Liver (tissue), 9 donors: ENCODE measurements around the gene KAT7. TPM values are rescaled to one million over a fixed set of nuclear protein-coding genes. Genes with fewer than 3 reads are reported as not detected.
A peak's percentile ranks its signal among the peaks of the same experiment; 100 is the strongest.

Experiments
- DNase-seq: peaks from one replicate; pipeline ENCODE4 v3.0.0-alpha.2; 2017; ENCODE audit warnings: low spot score
- H3K27ac ChIP-seq, 2 donors: one replicate each; pipeline ENCODE4 v1.7.0; 2013; ENCODE audit warnings: inconsistent platforms in 2 of 2, low read length in 2 of 2, control low read depth in 1 of 2, low read depth in 1 of 2, mild to moderate bottlenecking in 1 of 2
- H3K27me3 ChIP-seq, 4 donors: one replicate each; pipeline versions ENCODE4 v1.6.1 to v1.7.0; 2013; ENCODE audit warnings: low read length in 3 of 4, inconsistent platforms in 1 of 4, mild to moderate bottlenecking in 1 of 4, moderate library complexity in 1 of 4; ENCODE audit not compliant: control insufficient read depth in 4 of 4, insufficient read depth in 4 of 4
- H3K36me3 ChIP-seq, 4 donors: one replicate each; pipeline versions ENCODE4 v1.6.1 to v1.7.0; 2013; ENCODE audit warnings: low read length in 3 of 4, mild to moderate bottlenecking in 3 of 4, low read depth in 1 of 4, moderate library complexity in 1 of 4; ENCODE audit not compliant: control insufficient read depth in 4 of 4, insufficient read depth in 3 of 4
- H3K4me1 ChIP-seq, 4 donors: one replicate each; pipeline versions ENCODE4 v1.6.1 to v1.7.0; 2013; ENCODE audit warnings: low read length in 3 of 4, mild to moderate bottlenecking in 3 of 4, moderate library complexity in 1 of 4; ENCODE audit not compliant: control insufficient read depth in 4 of 4, insufficient read depth in 4 of 4
- H3K4me3 ChIP-seq, 3 donors: one replicate each; pipeline versions ENCODE4 v1.6.1 to v1.7.0; 2013; ENCODE audit warnings: low read length in 3 of 3, control low read depth in 1 of 3, low read depth in 1 of 3, mild to moderate bottlenecking in 1 of 3
- H3K9ac ChIP-seq, 2 donors: one replicate each; pipeline ENCODE4 v1.7.0; 2013; ENCODE audit warnings: low read length in 2 of 2, mild to moderate bottlenecking in 2 of 2, moderate library complexity in 2 of 2, control low read depth in 1 of 2, low read depth in 1 of 2
- H3K9me3 ChIP-seq, 4 donors: one replicate each; pipeline versions ENCODE4 v1.6.1 to v1.7.0; 2013; ENCODE audit warnings: low read length in 3 of 4; ENCODE audit not compliant: control insufficient read depth in 4 of 4
- EGR1 ChIP-seq, 2 donors: IDR thresholded peaks; 2 replicates each; pipeline ENCODE4 v1.6.1; 2016 to 2018; ENCODE audit warnings: antibody characterized with exemption in 2 of 2, low read depth in 2 of 2
- FOXA1 ChIP-seq: IDR thresholded peaks from 2 replicates; pipeline ENCODE4 v1.6.1; 2016; ENCODE audit warnings: antibody characterized with exemption
- FOXA2 ChIP-seq: IDR thresholded peaks from 2 replicates; pipeline ENCODE4 v1.6.1; 2016; ENCODE audit warnings: antibody characterized with exemption
- GABPA ChIP-seq, 2 donors: IDR thresholded peaks in 1 of 2; conservative IDR thresholded peaks in 1 of 2; 2 replicates each; pipeline ENCODE4 v1.6.1; 2016; ENCODE audit warnings: antibody characterized with exemption in 2 of 2, mild to moderate bottlenecking in 1 of 2, moderate library complexity in 1 of 2
- HNF4A ChIP-seq, 2 donors: conservative IDR thresholded peaks; 2 replicates each; pipeline ENCODE4 v1.6.1; 2016; ENCODE audit warnings: antibody characterized with exemption in 2 of 2, mild to moderate bottlenecking in 2 of 2
- HNF4G ChIP-seq: IDR thresholded peaks from 2 replicates; pipeline ENCODE4 v1.6.1; 2016; ENCODE audit warnings: antibody characterized with exemption
- JUND ChIP-seq, 2 donors: IDR thresholded peaks; 2 replicates each; pipeline ENCODE4 v1.6.1; 2016; ENCODE audit warnings: antibody characterized with exemption in 2 of 2
- NR2F2 ChIP-seq: IDR thresholded peaks from 2 replicates; pipeline ENCODE4 v1.6.1; 2016; ENCODE audit warnings: antibody characterized with exemption
- RAD21 ChIP-seq, 2 donors: IDR thresholded peaks; 2 replicates each; pipeline ENCODE4 v1.6.1; 2016; ENCODE audit warnings: antibody characterized with exemption in 2 of 2, mild to moderate bottlenecking in 2 of 2
- RXRA ChIP-seq, 2 donors: IDR thresholded peaks; 2 replicates each; pipeline ENCODE4 v1.6.1; 2017 to 2018; ENCODE audit warnings: antibody characterized with exemption in 2 of 2, mild to moderate bottlenecking in 1 of 2
- SP1 ChIP-seq: IDR thresholded peaks from 2 replicates; pipeline ENCODE4 v1.6.1; 2018; ENCODE audit warnings: antibody characterized with exemption, mild to moderate bottlenecking
- TAF1 ChIP-seq: conservative IDR thresholded peaks from 2 replicates; pipeline ENCODE4 v1.6.1; 2016; ENCODE audit warnings: antibody characterized with exemption, mild to moderate bottlenecking
- YY1 ChIP-seq: IDR thresholded peaks from 2 replicates; pipeline ENCODE4 v1.6.1; 2016; ENCODE audit warnings: antibody characterized with exemption, mild to moderate bottlenecking
- WGBS: extraction: QIAGEN DNeasy Blood & Tissue Kit; methylation state at CpG from one replicate; pipeline ENCODE4 v1.1.7; 2013; 5-methylcytosine and 5-hydroxymethylcytosine counted together
- polyA plus RNA-seq, 2 donors: library from polyadenylated mRNA; stranded (reverse) in 1 of 2; unstranded in 1 of 2; fragments of 200-250 nt in 1 of 2; fragments of >200 nt in 1 of 2; fragmentation: Nextera tagmentation in 1 of 2; extraction: Ambion mirVana in 1 of 2; gene quantifications; one replicate each; pipeline versions ENCODE4 v1.2.1 to v1.2.3, GENCODE V29; 2013 to 2015
- total RNA-seq, 2 donors: library from RNA; depleted of rRNA; stranded (reverse); fragments of >200 nt; gene quantifications; one replicate each; pipeline ENCODE4 v1.2.3, GENCODE V29; 2014
- TF ChIP-seq, protein P1 (sequence below): IDR thresholded peaks from 2 replicates; pipeline ENCODE4 v1.6.1; 2016; ENCODE audit warnings: antibody characterized with exemption
- TF ChIP-seq, protein P2 (sequence below): fragments of 150-350 bp; IDR thresholded peaks from 2 replicates; pipeline ENCODE4 v1.5.1; 2017; ENCODE audit warnings: improper control_type of control experiment, low read depth, low read length; ENCODE audit not compliant: missing input control
- TF ChIP-seq, protein P3 (sequence below): IDR thresholded peaks from 2 replicates; pipeline ENCODE4 v1.6.1; 2016; ENCODE audit warnings: antibody characterized with exemption
- TF ChIP-seq, protein P4 (sequence below): IDR thresholded peaks from 2 replicates; pipeline ENCODE4 v1.6.1; 2016; ENCODE audit warnings: antibody characterized with exemption
- TF ChIP-seq, protein P5 (sequence below): IDR thresholded peaks from 2 replicates; pipeline ENCODE4 v1.6.1; 2016; ENCODE audit warnings: antibody characterized with exemption, mild to moderate bottlenecking
- donor health status: healthy.
- donor health status: healthy.
- donor health status: healthy.
- donor health status: healthy.
- donor health status: healthy.

Gene KAT7
- total and polyA plus RNA-seq, 4 donors, result 6.1 to 24.2 (median 12.6) TPM

DNA sequence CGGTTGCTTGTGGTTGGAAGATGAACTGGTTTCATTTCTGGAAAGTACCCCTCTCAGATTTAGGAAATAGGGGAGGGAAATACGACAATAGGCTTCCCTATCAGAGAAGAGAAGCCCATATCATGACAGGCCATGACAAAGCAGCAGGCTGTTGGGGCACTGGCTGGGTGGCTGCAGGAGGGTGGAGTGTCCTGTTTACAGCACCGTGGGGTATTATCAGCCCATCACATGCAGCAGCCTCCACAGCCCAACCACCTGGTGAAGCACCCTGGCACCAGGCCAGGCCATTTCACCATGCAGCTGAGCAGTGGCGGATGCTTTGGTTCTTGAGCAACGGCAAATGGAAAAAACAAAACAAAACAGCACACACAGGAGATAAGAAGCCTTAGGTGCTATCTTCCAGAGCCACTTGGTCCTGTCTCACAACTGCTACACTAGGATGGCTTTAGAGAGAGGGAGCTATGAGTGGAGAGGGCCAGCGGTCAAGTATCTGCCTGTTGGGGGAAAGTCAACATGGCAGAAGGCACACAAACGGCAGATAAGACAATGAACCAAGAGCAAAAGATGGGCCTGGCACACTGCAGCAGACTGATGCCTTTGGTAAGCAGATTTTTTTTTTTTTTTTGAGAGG, 48.7 kb upstream of the KAT7 start:
- Histone ChIP-seq H3K27me3 (no peaks in the 10 kb centered on the region), H3K9ac (no peak overlapping the region), H3K4me1 (peaks cover 2 to 11% (median 7%) of the 10 kb centered on the region in 4 donors), H3K27ac (peak overlapping the region; percentile 32 to 53), H3K9me3 (no peaks in the 10 kb centered on the region), H3K4me3 (no peak overlapping the region), H3K36me3 (no peaks in the 10 kb centered on the region)
- TF ChIP-seq, protein P1, sequence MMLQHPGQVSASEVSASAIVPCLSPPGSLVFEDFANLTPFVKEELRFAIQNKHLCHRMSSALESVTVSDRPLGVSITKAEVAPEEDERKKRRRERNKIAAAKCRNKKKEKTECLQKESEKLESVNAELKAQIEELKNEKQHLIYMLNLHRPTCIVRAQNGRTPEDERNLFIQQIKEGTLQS, result no peak
- no peak for TF ChIP-seq TAF1
- no peak for TF ChIP-seq FOXA1
- TF ChIP-seq HNF4A (conservative IDR thresholded peaks at IDR 0.05), result peak in 1 of 2 donors; percentile 30
- peak; percentile 50 for TF ChIP-seq YY1
- TF ChIP-seq FOXA2, result no peak
- TF ChIP-seq EGR1 (IDR thresholded peaks at IDR 0.05; ENCODE audit: low read depth in 2 of 2), result peak in 1 of 2 donors; percentile 12
- peak in 1 of 2 donors; percentile 34 for TF ChIP-seq JUND (IDR thresholded peaks at IDR 0.05)
- TF ChIP-seq, protein P2, sequence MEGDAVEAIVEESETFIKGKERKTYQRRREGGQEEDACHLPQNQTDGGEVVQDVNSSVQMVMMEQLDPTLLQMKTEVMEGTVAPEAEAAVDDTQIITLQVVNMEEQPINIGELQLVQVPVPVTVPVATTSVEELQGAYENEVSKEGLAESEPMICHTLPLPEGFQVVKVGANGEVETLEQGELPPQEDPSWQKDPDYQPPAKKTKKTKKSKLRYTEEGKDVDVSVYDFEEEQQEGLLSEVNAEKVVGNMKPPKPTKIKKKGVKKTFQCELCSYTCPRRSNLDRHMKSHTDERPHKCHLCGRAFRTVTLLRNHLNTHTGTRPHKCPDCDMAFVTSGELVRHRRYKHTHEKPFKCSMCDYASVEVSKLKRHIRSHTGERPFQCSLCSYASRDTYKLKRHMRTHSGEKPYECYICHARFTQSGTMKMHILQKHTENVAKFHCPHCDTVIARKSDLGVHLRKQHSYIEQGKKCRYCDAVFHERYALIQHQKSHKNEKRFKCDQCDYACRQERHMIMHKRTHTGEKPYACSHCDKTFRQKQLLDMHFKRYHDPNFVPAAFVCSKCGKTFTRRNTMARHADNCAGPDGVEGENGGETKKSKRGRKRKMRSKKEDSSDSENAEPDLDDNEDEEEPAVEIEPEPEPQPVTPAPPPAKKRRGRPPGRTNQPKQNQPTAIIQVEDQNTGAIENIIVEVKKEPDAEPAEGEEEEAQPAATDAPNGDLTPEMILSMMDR, result no peak
- TF ChIP-seq SP1, result no peak
- TF ChIP-seq NR2F2, result no peak
- TF ChIP-seq RAD21 (IDR thresholded peaks at IDR 0.05), result peak in 1 of 2 donors; percentile 12
- TF ChIP-seq, protein P3, sequence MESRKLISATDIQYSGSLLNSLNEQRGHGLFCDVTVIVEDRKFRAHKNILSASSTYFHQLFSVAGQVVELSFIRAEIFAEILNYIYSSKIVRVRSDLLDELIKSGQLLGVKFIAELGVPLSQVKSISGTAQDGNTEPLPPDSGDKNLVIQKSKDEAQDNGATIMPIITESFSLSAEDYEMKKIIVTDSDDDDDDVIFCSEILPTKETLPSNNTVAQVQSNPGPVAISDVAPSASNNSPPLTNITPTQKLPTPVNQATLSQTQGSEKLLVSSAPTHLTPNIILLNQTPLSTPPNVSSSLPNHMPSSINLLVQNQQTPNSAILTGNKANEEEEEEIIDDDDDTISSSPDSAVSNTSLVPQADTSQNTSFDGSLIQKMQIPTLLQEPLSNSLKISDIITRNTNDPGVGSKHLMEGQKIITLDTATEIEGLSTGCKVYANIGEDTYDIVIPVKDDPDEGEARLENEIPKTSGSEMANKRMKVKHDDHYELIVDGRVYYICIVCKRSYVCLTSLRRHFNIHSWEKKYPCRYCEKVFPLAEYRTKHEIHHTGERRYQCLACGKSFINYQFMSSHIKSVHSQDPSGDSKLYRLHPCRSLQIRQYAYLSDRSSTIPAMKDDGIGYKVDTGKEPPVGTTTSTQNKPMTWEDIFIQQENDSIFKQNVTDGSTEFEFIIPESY, result no peak
- TF ChIP-seq, protein P4, sequence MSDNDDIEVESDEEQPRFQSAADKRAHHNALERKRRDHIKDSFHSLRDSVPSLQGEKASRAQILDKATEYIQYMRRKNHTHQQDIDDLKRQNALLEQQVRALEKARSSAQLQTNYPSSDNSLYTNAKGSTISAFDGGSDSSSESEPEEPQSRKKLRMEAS, result no peak
- TF ChIP-seq RXRA (IDR thresholded peaks at IDR 0.05), result peak; percentile 8 to 42
- 39% methylated on average over 7 of the region's 7 CpGs for WGBS
- peak; percentile 94 for DNase-seq

DNA sequence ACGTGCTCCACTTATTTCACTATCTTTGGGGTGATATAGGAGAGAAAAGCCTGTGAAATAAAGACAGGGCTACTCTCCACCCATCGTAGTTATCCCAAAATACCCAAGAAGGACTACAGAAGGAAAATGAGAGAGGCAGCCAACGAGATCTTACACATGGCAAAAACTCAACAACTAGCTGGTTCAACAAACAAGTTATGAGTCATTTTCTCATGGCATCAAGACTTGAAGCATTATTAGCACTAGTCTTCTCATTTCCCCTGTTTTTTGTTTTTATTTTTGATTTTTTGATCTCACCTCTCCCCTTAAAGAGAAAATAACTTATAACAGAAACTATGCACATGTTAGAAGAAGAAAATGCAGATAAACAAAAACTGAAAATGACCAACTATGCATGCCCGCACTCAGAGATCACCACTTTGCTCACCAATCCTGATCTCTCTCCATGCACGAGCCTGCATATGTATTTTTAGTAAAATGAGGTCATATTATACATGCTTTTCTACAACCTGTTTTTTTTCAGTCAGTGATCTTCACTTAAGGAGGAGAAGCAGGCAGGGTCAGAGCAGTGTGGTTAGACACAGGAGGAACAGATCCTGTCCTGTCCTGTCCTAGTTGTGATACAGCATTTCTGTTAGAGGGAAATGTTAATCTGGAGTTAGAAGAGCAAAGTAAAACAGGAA, 47.3 kb upstream of the KAT7 start:
- DNase-seq, result no peak
- peak overlapping the region; percentile 21 to 39 for H3K27ac ChIP-seq
- H3K4me1 ChIP-seq, result peaks cover 2 to 24% (median 16%) of the 10 kb centered on the region in 4 donors
- H3K9ac ChIP-seq, result no peak overlapping the region
- no peaks in the 10 kb centered on the region for H3K36me3 ChIP-seq
- no peaks in the 10 kb centered on the region for H3K27me3 ChIP-seq
- no peak overlapping the region for H3K4me3 ChIP-seq
- WGBS, result 78% methylated on average over 5 of the region's 5 CpGs
- H3K9me3 ChIP-seq, result no peaks in the 10 kb centered on the region
- TF ChIP-seq JUND (IDR thresholded peaks at IDR 0.05) (no peak), YY1 (no peak), SP1 (no peak), GABPA (IDR thresholded peaks at IDR 0.05 in 1 of 2, conservative IDR thresholded peaks at IDR 0.05 in 1 of 2) (no peak), EGR1 (IDR thresholded peaks at IDR 0.05; ENCODE audit: low read depth in 2 of 2) (no peak), FOXA2 (no peak), RXRA (IDR thresholded peaks at IDR 0.05) (no peak), NR2F2 (no peak), HNF4G (no peak)
- TF ChIP-seq, protein P1, result no peak
- TF ChIP-seq, protein P3, result no peak
- TF ChIP-seq, protein P5, sequence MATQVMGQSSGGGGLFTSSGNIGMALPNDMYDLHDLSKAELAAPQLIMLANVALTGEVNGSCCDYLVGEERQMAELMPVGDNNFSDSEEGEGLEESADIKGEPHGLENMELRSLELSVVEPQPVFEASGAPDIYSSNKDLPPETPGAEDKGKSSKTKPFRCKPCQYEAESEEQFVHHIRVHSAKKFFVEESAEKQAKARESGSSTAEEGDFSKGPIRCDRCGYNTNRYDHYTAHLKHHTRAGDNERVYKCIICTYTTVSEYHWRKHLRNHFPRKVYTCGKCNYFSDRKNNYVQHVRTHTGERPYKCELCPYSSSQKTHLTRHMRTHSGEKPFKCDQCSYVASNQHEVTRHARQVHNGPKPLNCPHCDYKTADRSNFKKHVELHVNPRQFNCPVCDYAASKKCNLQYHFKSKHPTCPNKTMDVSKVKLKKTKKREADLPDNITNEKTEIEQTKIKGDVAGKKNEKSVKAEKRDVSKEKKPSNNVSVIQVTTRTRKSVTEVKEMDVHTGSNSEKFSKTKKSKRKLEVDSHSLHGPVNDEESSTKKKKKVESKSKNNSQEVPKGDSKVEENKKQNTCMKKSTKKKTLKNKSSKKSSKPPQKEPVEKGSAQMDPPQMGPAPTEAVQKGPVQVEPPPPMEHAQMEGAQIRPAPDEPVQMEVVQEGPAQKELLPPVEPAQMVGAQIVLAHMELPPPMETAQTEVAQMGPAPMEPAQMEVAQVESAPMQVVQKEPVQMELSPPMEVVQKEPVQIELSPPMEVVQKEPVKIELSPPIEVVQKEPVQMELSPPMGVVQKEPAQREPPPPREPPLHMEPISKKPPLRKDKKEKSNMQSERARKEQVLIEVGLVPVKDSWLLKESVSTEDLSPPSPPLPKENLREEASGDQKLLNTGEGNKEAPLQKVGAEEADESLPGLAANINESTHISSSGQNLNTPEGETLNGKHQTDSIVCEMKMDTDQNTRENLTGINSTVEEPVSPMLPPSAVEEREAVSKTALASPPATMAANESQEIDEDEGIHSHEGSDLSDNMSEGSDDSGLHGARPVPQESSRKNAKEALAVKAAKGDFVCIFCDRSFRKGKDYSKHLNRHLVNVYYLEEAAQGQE, result no peak
- TF ChIP-seq, protein P4, result no peak
